Bronchial epithelial cell (primary cell): ENCODE measurements around the gene MAG. TPM values are rescaled to one million over a fixed set of nuclear protein-coding genes. Genes with fewer than 3 reads are reported as not detected.

Source experiments
- DNase-seq: peaks from one replicate; pipeline ENCODE4 v3.0.0-alpha.2; 2010; ENCODE audit warnings: low read depth
- FAIRE-seq: peaks from 2 replicates; lab custom pipeline; 2011; peaks lifted over from hg19 to GRCh38; lab: Jason Lieb, UNC
- H3K27me3 ChIP-seq: 2 replicates; pipeline ENCODE4 v1.5.1; 2011; ENCODE audit warnings: low read length; ENCODE audit not compliant: control insufficient read depth, insufficient read depth
- H3K36me3 ChIP-seq: 2 replicates; pipeline ENCODE4 v1.5.1; 2011; ENCODE audit warnings: low read length; ENCODE audit not compliant: control insufficient read depth, insufficient read depth
- H3K4me3 ChIP-seq: 2 replicates; pipeline ENCODE4 v1.5.1; 2011; ENCODE audit warnings: mild to moderate bottlenecking, low read depth, low read length, control low read depth
- CTCF ChIP-seq: IDR thresholded peaks from 2 replicates; pipeline ENCODE4 v1.5.1; 2011; ENCODE audit warnings: mild to moderate bottlenecking, moderate library complexity, low read length, control low read depth, inconsistent platforms; ENCODE audit not compliant: insufficient read depth, severe bottlenecking
- total RNA-seq: library from RNA; depleted of rRNA; stranded (reverse); fragments of >200 nt; gene quantifications from 2 replicates; pipeline ENCODE4 v1.2.1, GENCODE V29; 2014

The MAG gene
- total RNA-seq, 1 donor from 2014 or later, result not detected

GRCh38 chr19:35341565-35342225, 49.7 kb downstream of the MAG start:
- FAIRE-seq, result no peak
- Histone ChIP-seq H3K36me3 (no peaks in the 10 kb centered on the region), H3K27me3 (no peaks in the 10 kb centered on the region), H3K4me3 (no peak overlapping the region)
- no peak for TF ChIP-seq CTCF
- no peak for DNase-seq

DNA sequence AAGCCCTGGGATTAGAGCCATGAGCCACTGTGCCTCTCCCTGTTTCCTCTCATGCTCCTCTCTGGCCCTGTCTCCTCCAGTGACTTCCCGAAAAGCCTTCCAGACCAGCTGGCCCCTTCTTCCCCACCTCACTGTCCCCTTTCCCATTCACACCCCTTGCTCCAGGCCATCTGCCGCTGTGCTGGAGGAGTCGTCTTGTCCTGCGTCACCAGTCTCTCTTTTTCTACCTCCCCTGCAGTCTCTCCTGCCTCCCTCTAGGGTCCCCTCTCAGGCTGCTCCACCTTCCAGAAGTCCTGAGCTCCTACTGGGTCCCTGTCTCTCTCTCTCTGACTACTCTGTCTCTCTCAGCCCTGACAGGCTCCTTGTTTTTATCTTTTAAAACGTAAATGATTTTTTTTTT, 50.5 kb downstream of the MAG start:
- Histone ChIP-seq H3K36me3 (no peaks in the 10 kb centered on the region), H3K4me3 (no peak overlapping the region), H3K27me3 (no peaks in the 10 kb centered on the region)
- FAIRE-seq, result no peak
- no peak for TF ChIP-seq CTCF
- no peak for DNase-seq

GRCh38 chr19:35344511-35345031, 52.6 kb downstream of the MAG start:
- DNase-seq, result no peak
- H3K36me3 ChIP-seq, result no peaks in the 10 kb centered on the region
- TF ChIP-seq CTCF, result no peak
- H3K4me3 ChIP-seq, result no peak overlapping the region
- no peaks in the 10 kb centered on the region for H3K27me3 ChIP-seq
- FAIRE-seq, result no peak

- H3K36me3 ChIP-seq, result no peaks in the 10 kb centered on the region
- DNase-seq (no peak), FAIRE-seq (no peak)
- no peaks in the 10 kb centered on the region for H3K27me3 ChIP-seq
- TF ChIP-seq CTCF, result no peak
- no peak overlapping the region for H3K4me3 ChIP-seq
Observed at GRCh38 chr19:35345671-35346111, 53.7 kb downstream of the MAG start.

GRCh38 chr19:35346193-35347052, 54.5 kb downstream of the MAG start:
- Histone ChIP-seq H3K4me3 (no peak overlapping the region), H3K27me3 (no peaks in the 10 kb centered on the region), H3K36me3 (no peaks in the 10 kb centered on the region)
- no peak for TF ChIP-seq CTCF
- no peak for DNase-seq
- FAIRE-seq, result no peak
